ENCODE measurements around the gene MECP2. TPM values are rescaled to one million over a fixed set of nuclear protein-coding genes. Genes with fewer than 3 reads are reported as not detected.
A peak's percentile ranks its signal among the peaks of the same experiment; 100 is the strongest.

The MECP2 gene
- total and polyA plus RNA-seq, 2 experiments from 2014 or later: 18.1 to 19.4 TPM

DNA sequence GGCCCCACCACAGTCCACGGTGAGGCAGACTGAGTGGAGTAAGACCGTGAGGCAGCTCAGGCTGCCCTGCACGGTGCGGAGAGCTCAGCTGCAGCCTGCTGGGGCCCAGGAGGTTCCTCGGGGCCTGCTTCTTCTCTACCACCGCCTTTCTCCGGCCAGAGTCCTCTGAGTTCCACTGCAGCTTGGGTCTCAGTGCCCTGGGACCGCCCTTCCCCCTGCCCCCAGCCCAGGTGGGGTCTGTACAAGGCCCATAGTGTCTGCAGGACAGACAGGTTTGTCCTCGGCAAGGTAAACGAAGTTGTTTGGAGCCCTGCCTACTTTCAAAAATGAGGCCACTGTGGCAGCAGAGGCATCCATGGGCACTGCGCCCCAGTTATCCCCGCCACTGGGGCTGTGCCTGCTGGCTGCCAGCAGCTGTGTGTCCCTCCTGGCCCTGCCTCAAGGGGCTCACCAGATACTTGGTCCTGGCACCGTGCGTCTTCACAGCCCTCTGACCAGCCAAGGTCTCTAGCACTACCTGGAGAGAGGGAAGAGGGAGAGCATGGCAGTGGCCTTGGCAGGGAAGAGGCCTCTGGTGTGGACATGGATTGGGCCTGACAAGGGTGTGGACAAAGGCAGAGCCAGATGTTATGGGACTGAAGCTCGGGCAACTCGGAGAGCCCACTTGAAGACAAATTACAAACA is 81.8 kb downstream of the MECP2 start:
- no peaks in the 10 kb centered on the region for H3K9me2 ChIP-seq (replicated peaks; ENCODE audit: insufficient read depth)
- H3K4me2 ChIP-seq: no peak overlapping the region
- no peak overlapping the region for H2AFZ ChIP-seq
- TF ChIP-seq EZH2 (IDR thresholded peaks at IDR 0.05; ENCODE audit: borderline replicate concordance) (no peak), EZH2phosphoT487 (IDR thresholded peaks at IDR 0.05; ENCODE audit: low read depth, severe bottlenecking, unreplicated experiment) (no peak)
- TF ChIP-seq, protein P1, sequence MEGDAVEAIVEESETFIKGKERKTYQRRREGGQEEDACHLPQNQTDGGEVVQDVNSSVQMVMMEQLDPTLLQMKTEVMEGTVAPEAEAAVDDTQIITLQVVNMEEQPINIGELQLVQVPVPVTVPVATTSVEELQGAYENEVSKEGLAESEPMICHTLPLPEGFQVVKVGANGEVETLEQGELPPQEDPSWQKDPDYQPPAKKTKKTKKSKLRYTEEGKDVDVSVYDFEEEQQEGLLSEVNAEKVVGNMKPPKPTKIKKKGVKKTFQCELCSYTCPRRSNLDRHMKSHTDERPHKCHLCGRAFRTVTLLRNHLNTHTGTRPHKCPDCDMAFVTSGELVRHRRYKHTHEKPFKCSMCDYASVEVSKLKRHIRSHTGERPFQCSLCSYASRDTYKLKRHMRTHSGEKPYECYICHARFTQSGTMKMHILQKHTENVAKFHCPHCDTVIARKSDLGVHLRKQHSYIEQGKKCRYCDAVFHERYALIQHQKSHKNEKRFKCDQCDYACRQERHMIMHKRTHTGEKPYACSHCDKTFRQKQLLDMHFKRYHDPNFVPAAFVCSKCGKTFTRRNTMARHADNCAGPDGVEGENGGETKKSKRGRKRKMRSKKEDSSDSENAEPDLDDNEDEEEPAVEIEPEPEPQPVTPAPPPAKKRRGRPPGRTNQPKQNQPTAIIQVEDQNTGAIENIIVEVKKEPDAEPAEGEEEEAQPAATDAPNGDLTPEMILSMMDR (IDR thresholded peaks at IDR 0.05; ENCODE audit: poor library complexity): no peak
- no peak overlapping the region for H3K4me3 ChIP-seq
- no peaks in the 10 kb centered on the region for H3K36me3 ChIP-seq (replicated peaks; ENCODE audit: insufficient read depth, low read depth)
- peaks cover 7% of the 10 kb centered on the region for H3K4me1 ChIP-seq (ENCODE audit: insufficient read depth)
- H3K27ac ChIP-seq: no peak overlapping the region
- 82% methylated on average over 16 of the region's 16 CpGs for WGBS (ENCODE audit: low lambda C conversion rate, missing lambda C conversion rate)
- H3K79me2 ChIP-seq: no peaks in the 10 kb centered on the region
- DNase-seq (ENCODE audit: low spot score): no peak
- no peaks in the 10 kb centered on the region for H4K20me1 ChIP-seq (ENCODE audit: insufficient read depth, poor library complexity, severe bottlenecking)
- H3K27me3 ChIP-seq: no peaks in the 10 kb centered on the region
- H3K9me3 ChIP-seq (ENCODE audit: low read depth): no peaks in the 10 kb centered on the region

DNA sequence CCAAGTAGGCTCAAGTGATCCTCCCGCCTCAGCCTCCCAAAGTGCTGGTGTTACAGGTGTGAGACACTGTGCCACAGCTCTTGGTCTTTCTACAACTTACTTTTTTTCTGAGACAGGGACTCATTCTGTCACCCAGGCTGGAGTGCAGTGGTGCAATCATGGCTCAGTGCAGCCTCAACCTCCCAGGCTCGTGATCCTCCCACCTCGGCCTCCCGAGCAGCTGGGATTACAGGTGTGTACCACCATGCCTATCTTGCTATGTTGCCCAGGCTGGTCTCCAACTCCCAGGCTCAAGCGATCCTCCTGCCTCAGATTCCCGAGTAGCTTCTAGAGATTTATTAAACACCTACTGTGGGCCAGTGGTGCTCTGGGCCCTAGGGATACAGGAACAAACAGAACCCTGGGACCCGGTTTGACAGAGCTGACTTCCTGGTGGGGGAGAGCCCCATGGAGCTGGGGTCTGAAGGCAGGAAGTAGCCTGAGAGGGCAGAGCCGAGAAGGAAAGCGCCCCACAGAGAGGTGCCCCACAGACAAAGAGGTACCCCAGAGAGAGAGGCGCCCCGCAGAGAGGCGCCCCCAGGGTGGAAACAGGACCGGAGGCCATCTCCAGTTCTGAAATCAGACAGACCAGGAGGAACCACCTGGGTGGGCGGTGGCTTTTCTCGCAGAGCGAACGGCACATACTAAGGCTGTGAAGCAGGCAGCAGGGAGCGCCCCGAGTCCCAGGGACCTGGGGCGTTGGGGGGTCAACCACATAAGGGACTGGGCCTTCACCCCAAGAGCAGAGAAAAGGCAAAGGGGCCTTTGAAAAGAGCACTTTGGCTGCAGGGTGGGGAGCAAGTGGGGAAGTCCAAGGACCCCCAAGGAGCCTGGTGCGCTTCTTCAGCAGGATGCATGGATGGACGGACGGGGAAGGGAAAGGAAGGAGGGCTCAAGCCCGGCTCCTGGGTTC is 82.8 kb downstream of the MECP2 start:
- no peaks in the 10 kb centered on the region for H3K9me3 ChIP-seq (ENCODE audit: low read depth)
- H3K36me3 ChIP-seq (replicated peaks; ENCODE audit: insufficient read depth, low read depth): no peaks in the 10 kb centered on the region
- DNase-seq (ENCODE audit: low spot score): no peak
- H3K4me3 ChIP-seq: no peak overlapping the region
- no peak for TF ChIP-seq EZH2 (IDR thresholded peaks at IDR 0.05; ENCODE audit: borderline replicate concordance)
- TF ChIP-seq EZH2phosphoT487 (IDR thresholded peaks at IDR 0.05; ENCODE audit: low read depth, severe bottlenecking, unreplicated experiment): no peak
- TF ChIP-seq, protein P1 (IDR thresholded peaks at IDR 0.05; ENCODE audit: poor library complexity): no peak
- H3K79me2 ChIP-seq: no peaks in the 10 kb centered on the region
- no peaks in the 10 kb centered on the region for H3K9me2 ChIP-seq (replicated peaks; ENCODE audit: insufficient read depth)
- no peaks in the 10 kb centered on the region for H4K20me1 ChIP-seq (ENCODE audit: insufficient read depth, poor library complexity, severe bottlenecking)
- H2AFZ ChIP-seq: no peak overlapping the region
- WGBS (ENCODE audit: low lambda C conversion rate, missing lambda C conversion rate): 88% methylated on average over 24 of the region's 24 CpGs
- no peak overlapping the region for H3K27ac ChIP-seq
- H3K4me2 ChIP-seq: no peak overlapping the region
- H3K27me3 ChIP-seq: no peaks in the 10 kb centered on the region
- no peaks in the 10 kb centered on the region for H3K4me1 ChIP-seq (ENCODE audit: insufficient read depth)

DNA sequence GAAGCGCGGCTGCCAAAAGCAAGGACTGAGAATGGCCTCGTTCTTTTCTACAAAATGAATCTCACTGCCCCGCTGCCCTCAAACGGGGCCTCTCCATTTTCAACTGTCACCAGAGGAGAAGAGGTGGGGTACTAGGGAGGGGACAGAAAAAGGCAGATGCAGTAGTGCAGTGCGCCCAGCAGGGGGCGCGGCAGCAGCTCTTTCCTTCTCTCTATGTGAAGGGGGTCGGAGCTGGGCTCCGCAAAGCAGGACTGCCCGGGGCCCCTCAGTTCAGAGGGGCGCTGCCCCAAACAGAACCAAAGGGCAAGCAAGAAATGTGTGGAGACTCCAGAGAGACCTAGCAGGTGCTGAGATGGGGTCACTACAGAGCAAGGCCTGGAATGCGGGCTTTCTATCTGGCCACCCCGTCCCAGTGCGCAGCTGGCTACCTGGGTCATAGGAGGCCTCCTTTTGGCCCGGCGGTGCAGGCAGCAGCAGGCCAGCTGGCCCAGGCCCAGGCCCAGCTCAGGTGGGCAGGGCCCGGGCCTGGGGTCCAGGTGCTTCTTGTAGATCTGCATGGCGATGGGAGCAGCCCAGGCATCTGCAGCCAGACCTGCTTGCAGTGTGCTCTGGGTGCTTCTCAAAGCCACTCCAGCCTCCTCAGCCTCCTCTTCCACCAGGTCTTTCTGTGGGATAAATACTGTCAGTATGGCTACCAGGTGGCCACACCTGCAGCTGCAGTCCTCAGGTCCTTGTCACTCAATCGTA is 83.7 kb downstream of the MECP2 start:
- Histone ChIP-seq H3K9me2 (replicated peaks; ENCODE audit: insufficient read depth) (no peaks in the 10 kb centered on the region), H3K36me3 (replicated peaks; ENCODE audit: insufficient read depth, low read depth) (no peaks in the 10 kb centered on the region), H3K4me1 (ENCODE audit: insufficient read depth) (no peaks in the 10 kb centered on the region), H3K79me2 (no peaks in the 10 kb centered on the region), H3K4me3 (no peak overlapping the region), H2AFZ (no peak overlapping the region), H3K27me3 (no peaks in the 10 kb centered on the region), H3K4me2 (no peak overlapping the region), H3K27ac (no peak overlapping the region), H4K20me1 (ENCODE audit: insufficient read depth, poor library complexity, severe bottlenecking) (no peaks in the 10 kb centered on the region), H3K9me3 (ENCODE audit: low read depth) (no peaks in the 10 kb centered on the region)
- DNase-seq (ENCODE audit: low spot score): peak; percentile 56
- TF ChIP-seq EZH2phosphoT487 (IDR thresholded peaks at IDR 0.05; ENCODE audit: low read depth, severe bottlenecking, unreplicated experiment): no peak
- TF ChIP-seq, protein P1 (IDR thresholded peaks at IDR 0.05; ENCODE audit: poor library complexity): peak; percentile 58
- WGBS (ENCODE audit: low lambda C conversion rate, missing lambda C conversion rate): 83% methylated on average over 20 of the region's 20 CpGs

All from hepatocyte (in vitro differentiated cells).